Measurements from ENCODE around the gene GJC2.
"Not testable (repeated sequence)": the region's sequence is repeated elsewhere in the genome, so short reads cannot be mapped to it uniquely, and the experiment has no call there.

Gene GJC2

GRCh38 chr1:228174482-228175315 lies 25.0 kb downstream of the GJC2 start:
- FAIRE-seq = no peak

DNA sequence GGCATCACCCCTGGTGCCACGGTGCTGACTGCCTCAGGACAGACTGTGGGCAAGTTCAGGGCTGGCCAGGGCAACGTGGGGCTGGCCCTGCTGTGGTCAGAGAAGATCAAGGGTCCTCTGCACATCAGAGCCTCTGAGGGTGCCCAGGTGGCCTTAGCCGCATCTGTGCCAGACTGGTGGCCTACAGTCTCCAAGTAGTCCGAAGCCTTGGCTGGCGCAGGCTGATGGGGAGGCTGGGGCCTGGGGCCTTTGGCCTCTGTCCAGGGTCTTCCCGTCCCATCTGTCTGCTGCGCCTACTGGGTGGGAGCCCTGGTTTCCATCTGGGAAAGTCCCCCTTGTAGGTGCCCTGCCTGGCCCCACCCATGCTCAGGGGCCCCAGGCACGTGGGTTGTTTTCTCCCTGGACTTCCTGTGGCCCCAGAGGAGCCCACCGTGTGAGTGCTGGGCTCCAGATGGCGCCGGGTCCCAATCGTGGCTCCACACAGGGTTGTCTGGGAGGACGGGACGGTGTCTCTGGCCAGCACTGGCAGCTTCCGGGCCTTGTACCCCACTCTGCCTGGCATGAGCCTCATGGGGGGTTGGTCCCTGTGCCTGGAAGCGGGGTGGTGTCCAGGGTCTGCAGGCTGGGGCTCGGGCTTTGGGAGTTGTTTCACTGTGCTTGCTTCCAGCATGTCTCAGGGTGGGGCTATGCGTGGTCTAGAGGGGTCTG lies 25.7 kb downstream of the GJC2 start:
- no peak for FAIRE-seq

DNA sequence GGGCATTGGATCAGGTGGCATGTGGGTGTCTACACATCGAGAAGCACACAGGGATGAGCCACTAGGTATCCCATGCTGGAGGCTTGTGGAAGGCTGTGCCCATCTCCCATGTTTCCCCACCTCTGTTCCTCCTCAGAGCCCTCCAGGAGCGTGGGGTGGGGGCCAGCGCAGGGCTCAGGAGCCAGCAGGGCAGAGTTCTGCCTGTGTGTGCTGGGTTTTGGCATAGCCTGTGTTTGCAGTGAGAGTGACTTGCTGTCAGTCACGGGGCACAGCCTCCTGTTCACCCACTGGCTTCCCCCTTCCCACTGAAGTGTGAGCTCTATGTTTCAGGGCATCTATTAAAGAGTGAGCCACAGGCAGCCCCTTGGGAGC lies 26.3 kb downstream of the GJC2 start:
- no peak for FAIRE-seq

GRCh38 chr1:228176461-228177182 lies 26.9 kb downstream of the GJC2 start:
- FAIRE-seq = no peak

GRCh38 chr1:228177183-228177475 lies 27.4 kb downstream of the GJC2 start:
- FAIRE-seq = no peak

GRCh38 chr1:228177721-228178710 lies 28.3 kb downstream of the GJC2 start:
- no peak for FAIRE-seq

GRCh38 chr1:228178737-228179684 lies 29.3 kb downstream of the GJC2 start:
- no peak for FAIRE-seq

DNA sequence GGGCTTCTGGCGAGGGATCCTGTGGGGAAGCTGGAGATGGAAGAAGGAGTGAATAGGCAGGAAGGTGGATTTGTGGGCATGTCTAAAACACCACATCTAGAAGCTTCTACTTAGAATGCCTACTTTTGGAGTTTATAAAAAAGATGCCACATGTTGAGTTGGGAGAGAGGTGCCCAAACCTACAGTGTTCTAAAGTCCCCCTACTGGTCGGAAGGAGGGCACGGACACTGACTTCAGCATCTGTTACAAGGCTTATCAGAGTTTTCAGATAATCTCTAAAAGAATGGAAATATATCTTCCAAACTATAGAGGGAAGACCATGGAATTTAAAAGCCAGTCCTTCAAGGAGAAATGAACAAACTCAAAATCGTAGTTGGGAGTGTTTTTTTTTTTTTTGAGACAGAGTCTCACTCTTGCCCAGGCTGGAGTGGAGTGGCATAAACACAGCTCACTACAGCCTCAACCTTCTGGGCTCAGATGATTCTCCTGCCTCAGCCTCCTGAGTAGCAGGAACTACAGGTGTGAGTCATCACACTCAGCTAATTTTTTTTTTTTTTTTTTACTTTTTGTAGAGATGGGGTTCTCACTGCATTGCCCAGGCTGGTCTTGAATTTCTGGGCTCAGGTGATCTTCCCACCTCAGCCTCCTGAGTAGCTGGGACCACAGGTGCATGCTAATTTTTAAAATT lies 30.7 kb downstream of the GJC2 start:
- FAIRE-seq = no peak

GRCh38 chr1:228180959-228181644 lies 31.4 kb downstream of the GJC2 start:
- no peak for FAIRE-seq

DNA sequence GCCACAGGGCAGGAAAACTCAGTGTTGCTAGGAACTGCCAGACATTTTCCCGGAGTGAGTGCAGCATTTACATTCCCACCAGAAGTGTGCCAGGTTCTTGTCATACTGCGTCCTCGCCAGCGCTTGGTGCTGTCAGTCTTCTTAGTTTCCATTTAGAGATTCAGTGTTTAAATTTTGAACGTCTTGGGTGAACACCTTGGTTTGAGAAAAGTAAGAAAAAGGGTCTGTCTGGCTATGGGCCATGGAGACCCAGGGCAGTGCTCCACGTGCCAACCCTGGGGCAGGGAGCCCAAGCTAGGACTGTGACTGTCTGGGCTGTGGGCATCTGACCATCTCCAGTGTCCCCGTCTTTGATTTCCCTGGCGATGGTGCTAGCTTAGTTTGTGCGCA lies 31.9 kb downstream of the GJC2 start:
- no peak for FAIRE-seq

DNA sequence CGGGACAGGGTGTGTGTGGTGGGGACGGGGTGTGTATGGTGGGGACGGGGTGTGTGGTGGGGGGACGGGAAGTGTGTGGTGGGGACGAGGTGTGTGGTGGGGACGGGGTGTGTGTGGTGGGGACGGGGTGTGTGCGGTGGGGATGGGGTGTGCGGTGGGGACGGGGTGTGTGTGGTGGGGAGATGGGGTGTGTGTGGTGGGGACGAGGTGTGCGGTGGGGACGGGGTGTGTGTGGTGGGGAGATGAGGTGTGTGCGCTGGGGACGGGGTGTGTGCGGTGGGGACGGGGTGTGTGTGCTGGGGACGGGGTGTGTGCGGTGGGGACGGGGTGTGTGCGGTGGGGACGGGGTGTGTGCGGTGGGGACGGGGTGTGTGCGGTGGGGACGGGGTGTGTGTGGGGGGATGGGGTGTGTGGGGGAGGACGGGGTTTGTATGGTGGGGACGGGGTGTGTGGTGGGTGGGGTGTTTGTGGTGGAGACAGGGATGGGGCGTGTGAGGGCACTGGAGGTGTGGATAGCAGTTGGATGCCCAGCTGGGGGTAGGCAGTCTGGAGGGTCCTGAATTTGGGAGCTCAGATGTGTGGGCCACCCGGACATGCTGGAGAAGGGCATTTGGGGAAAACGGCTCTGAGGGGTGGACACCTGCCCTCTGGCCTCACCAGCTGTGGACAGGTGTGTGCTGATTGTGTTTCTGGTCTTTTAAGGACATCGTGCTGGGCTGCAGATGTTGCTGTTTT lies 32.7 kb downstream of the GJC2 start:
- no peak for FAIRE-seq

GRCh38 chr1:228184152-228184551 lies 34.4 kb downstream of the GJC2 start:
- FAIRE-seq = no peak

- FAIRE-seq = no peak
Measured at GRCh38 chr1:228185641-228185965, 35.9 kb downstream of the GJC2 start.

DNA sequence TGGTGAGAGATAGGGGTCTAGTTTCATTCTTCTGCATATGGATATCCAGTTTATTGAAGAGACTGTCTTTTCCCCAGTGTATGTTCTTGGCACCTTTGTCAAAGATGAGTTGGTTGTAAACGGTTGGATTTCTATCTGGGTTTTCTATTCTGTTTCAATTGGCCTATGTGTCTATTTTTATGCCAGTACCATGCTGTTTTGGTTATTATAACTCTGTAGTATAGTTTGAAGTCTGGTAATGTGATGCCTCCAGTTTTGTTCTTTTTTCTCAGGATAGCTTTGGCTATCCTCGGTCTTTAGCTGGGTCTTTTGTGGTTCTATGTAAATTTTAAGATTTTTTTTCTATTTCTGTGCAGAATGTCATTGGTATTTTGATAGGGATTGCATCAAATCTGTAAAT lies 38.5 kb downstream of the GJC2 start:
- FAIRE-seq = not testable (repeated sequence)

- FAIRE-seq = no peak
Measured at GRCh38 chr1:228190182-228190581, 40.5 kb downstream of the GJC2 start.

DNA sequence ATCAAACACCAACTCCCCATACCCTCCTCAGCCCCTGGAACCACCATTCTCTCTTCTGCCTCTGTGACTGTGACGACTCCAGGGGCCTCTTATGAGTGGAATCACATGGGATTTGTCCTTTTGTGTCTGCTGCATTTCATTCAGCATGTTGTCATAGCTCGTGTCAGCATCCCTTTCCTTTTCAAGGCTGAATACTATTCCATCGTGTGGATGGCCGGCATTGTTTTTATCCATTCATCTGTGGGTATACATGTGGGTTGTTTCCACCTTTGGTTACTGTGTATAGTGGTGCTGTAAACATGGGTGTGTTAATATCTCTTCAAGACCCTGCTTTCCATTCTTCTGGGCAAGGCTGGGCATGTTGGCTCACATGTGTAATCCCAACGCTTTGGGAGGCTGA lies 41.0 kb downstream of the GJC2 start:
- no peak for FAIRE-seq

DNA sequence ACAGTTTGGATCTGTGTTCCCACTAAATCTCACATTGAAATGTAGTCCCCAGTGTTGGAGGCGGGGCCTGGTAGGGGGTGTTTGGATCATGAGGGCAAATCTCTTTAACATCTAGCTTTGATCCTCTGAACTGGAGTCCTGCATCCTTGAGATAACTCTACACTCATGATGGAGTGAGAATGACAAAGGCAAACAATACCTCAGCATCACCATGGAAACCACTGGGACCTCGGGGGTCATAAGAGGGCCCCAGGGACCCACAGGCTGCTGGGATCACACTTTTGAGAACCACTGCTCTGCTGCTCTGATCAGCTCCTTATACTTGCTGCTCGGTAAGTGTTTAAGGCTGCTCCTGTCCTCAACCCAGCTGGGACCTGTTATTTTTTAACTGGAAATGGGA lies 44.7 kb downstream of the GJC2 start:
- FAIRE-seq = no peak

DNA sequence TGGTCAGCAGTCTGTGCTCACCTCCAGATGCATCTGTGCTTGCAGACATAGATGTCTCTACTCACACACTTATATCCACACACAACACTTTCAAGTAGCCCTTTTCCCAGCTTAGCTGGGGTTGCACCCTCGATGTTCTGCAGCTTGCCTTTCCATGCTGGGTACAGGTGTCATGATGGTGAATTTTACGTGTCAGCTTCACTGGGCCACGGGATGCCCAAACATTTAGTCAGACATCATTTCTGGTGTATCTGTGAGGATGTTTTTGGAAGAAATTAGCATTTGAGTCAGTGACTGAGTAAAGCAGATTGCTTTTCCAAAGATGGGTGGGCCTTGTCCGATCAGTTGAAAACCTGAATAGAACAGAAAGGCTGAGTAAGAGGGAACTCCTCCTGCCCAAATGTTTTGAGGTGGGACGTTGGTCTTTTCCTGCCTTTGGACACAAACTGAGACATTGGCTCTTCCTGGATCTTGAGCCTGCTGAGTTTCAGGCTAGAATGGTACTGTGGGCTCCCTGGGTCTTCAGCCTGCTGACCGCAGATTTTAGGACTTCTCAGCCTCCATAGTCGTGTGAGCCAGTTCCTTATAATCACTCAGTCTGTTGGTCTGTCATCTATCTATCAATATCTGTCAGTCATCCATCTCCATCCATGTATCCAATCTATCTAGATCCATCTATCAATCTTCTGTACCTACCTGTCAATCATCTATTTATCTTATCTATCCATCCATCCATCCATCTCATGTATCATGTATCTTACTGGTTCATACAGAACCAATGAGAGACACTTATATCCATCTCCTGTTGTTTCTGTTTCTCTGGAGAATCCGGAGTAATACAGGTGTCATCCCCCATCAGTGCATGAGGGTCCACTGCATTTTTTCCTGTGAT lies 45.4 kb downstream of the GJC2 start:
- no peak for FAIRE-seq

Measured in G401.6 (cell line).